HCT116 (cell line): ENCODE measurements around the gene KCNJ16. TPM values are rescaled to one million over a fixed set of nuclear protein-coding genes. Genes with fewer than 3 reads are reported as not detected.

Experiments
- ATAC-seq: fragments of 200-7000 bp; cut with Tn5 transposase; 2 replicates; pipeline ENCODE4 v1.9.1; 2020; ENCODE audit warnings: mild to moderate bottlenecking, moderate library complexity
- BruUV-seq: library from RNA; stranded (reverse); fragments of 400-500 nt; replicated peaks from 2 replicates; lab custom pipeline; 2021; lab: Mats Ljungman, UMichigan
- CTCF ChIA-PET: fragments of 300-600 bp; sonication (Branson Sonifier 250); formaldehyde crosslinking; loops from one replicate; lab custom pipeline; 2021; ENCODE audit warnings: antibody characterized with exemption; lab: Charles Lee
- POLR2A ChIA-PET: fragments of 300-600, 350-600 bp; sonication (Branson Sonifier 250); formaldehyde crosslinking; loops from one replicate; lab custom pipeline; 2021; ENCODE audit warnings: antibody characterized with exemption; lab: Charles Lee
- RAD21 ChIA-PET, 2 experiments: fragments of 300-600 bp; sonication (Branson Sonifier 250); formaldehyde crosslinking; loops; one replicate each; lab custom pipeline; 2023; ENCODE audit warnings: low total read pairs in 2 of 2; ENCODE audit not compliant: uncharacterized antibody in 2 of 2, unreplicated experiment in 2 of 2, low non-redundant PET in 1 of 2; lab: Charles Lee
- DNase-seq: peaks from one replicate; pipeline ENCODE4 v3.0.0-alpha.2; 2010; ENCODE audit warnings: low read depth, low spot score
- H2AFZ ChIP-seq: fragments of 200-600 bp; shearing (Covaris generic), sonication (generic); 2 replicates; pipeline ENCODE4 v1.6.1; 2017; ENCODE audit warnings: low read depth, mixed run types, mixed read lengths, antibody characterized with exemption, low read length; ENCODE audit not compliant: poor library complexity, severe bottlenecking
- H3K27ac ChIP-seq: 2 replicates; pipeline ENCODE4 v1.5.1; 2012; ENCODE audit warnings: low read depth, low read length
- H3K27me3 ChIP-seq: fragments of 200-600 bp; sonication (generic); 2 replicates; pipeline ENCODE4 v1.6.1; 2016; ENCODE audit warnings: mixed run types, low read length, mixed read lengths; ENCODE audit not compliant: insufficient read depth
- H3K36me3 ChIP-seq, 2 experiments: fragments of 200-500 bp in 1 of 2; fragments of 200-600 bp in 1 of 2; sonication (Bioruptor generic) in 1 of 2; sonication (generic) in 1 of 2; 2 replicates each; pipeline versions ENCODE4 v1.5.1 to v1.6.1; 2014 to 2016; ENCODE audit warnings: low read length in 2 of 2, inconsistent platforms in 1 of 2, mixed read lengths in 1 of 2, mixed run types in 1 of 2; ENCODE audit not compliant: insufficient read depth in 2 of 2, control insufficient read depth in 1 of 2
- H3K4me1 ChIP-seq, 2 experiments: fragments of 200-600 bp in 1 of 2; sonication (generic) in 1 of 2; 2 replicates each; pipeline versions ENCODE4 v1.5.1 to v1.6.1; 2012 to 2017; ENCODE audit warnings: low read length in 2 of 2, inconsistent platforms in 1 of 2, mild to moderate bottlenecking in 1 of 2, mixed read lengths in 1 of 2, mixed run types in 1 of 2, moderate library complexity in 1 of 2; ENCODE audit not compliant: insufficient read depth in 2 of 2, control insufficient read depth in 1 of 2
- H3K4me2 ChIP-seq: fragments of 200-600 bp; sonication (generic); 2 replicates; pipeline ENCODE4 v1.6.1; 2017; ENCODE audit warnings: mixed run types, low read length, mixed read lengths
- H3K4me3 ChIP-seq, 2 experiments: fragments of 200-600 bp in 1 of 2; sonication (generic) in 1 of 2; replicated peaks in 1 of 2; 2 replicates each; pipeline ENCODE4 v1.5.1; 2011 to 2016; ENCODE audit warnings: low read length in 2 of 2, control low read depth in 1 of 2, low read depth in 1 of 2, mild to moderate bottlenecking in 1 of 2, mixed read lengths in 1 of 2, mixed run types in 1 of 2
- H3K79me2 ChIP-seq: fragments of 200-600 bp; sonication (generic); 2 replicates; pipeline ENCODE4 v1.6.1; 2017; ENCODE audit warnings: mild to moderate bottlenecking, mixed run types, low read length, moderate library complexity, mixed read lengths; ENCODE audit not compliant: insufficient read depth
- H3K9ac ChIP-seq: fragments of 200-600 bp; sonication (generic); 2 replicates; pipeline ENCODE4 v1.6.1; 2016; ENCODE audit warnings: low read length, mixed read lengths
- H3K9me2 ChIP-seq: fragments of 200-600 bp; sonication (generic), shearing (Covaris generic); 2 replicates; pipeline ENCODE4 v1.6.1; 2017; ENCODE audit warnings: mixed run types, mild to moderate bottlenecking, moderate library complexity; ENCODE audit not compliant: insufficient read depth
- H3K9me3 ChIP-seq, 2 experiments: fragments of 200-500 bp in 1 of 2; fragments of 200-600 bp in 1 of 2; sonication (Bioruptor generic) in 1 of 2; sonication (generic) in 1 of 2; 2 replicates each; pipeline ENCODE4 v1.6.1; 2014 to 2017; ENCODE audit warnings: low read length in 2 of 2, mixed read lengths in 2 of 2, inconsistent platforms in 1 of 2, low read depth in 1 of 2, mild to moderate bottlenecking in 1 of 2, mixed run types in 1 of 2, moderate library complexity in 1 of 2; ENCODE audit not compliant: control insufficient read depth in 1 of 2, insufficient read depth in 1 of 2
- H4K20me1 ChIP-seq: fragments of 200-600 bp; sonication (generic), shearing (Covaris generic); 2 replicates; pipeline ENCODE4 v1.6.1; 2017; ENCODE audit warnings: mixed run types, mild to moderate bottlenecking, moderate library complexity; ENCODE audit not compliant: insufficient read depth
- FOSL1 ChIP-seq: IDR thresholded peaks from 2 replicates; pipeline ENCODE4 v1.6.1; 2012; ENCODE audit warnings: low read depth
- JUND ChIP-seq: IDR thresholded peaks from 2 replicates; pipeline ENCODE4 v1.6.1; 2012
- MAX ChIP-seq: IDR thresholded peaks from 2 replicates; pipeline ENCODE4 v1.6.1; 2012
- POLR2A ChIP-seq: IDR thresholded peaks from 2 replicates; pipeline ENCODE4 v1.7.0; 2011; ENCODE audit warnings: borderline replicate concordance; ENCODE audit not compliant: insufficient read depth, insufficient read length; ENCODE audit errors: extremely low read depth
- POLR2AphosphoS5 ChIP-seq: IDR thresholded peaks from 2 replicates; pipeline ENCODE4 v1.6.1; 2011; ENCODE audit warnings: mild to moderate bottlenecking, low read depth, low read length, moderate library complexity
- RAD21 ChIP-seq: IDR thresholded peaks from 2 replicates; pipeline ENCODE4 v1.6.1; 2012; ENCODE audit warnings: low read depth, mild to moderate bottlenecking
- REST ChIP-seq: IDR thresholded peaks from 2 replicates; pipeline ENCODE4 v1.6.1; 2012; ENCODE audit warnings: low read depth
- SIN3A ChIP-seq: IDR thresholded peaks from 2 replicates; pipeline ENCODE4 v1.6.1; 2012; ENCODE audit warnings: low read depth
- YY1 ChIP-seq: IDR thresholded peaks from 2 replicates; pipeline ENCODE4 v1.6.1; 2011; ENCODE audit warnings: low read length, low read depth, moderate library complexity, mild to moderate bottlenecking; ENCODE audit not compliant: insufficient replicate concordance; ENCODE audit errors: extremely low read depth
- ZBTB33 ChIP-seq: IDR thresholded peaks from 2 replicates; pipeline ENCODE4 v1.6.1; 2011; ENCODE audit warnings: mild to moderate bottlenecking, low read length, moderate library complexity; ENCODE audit not compliant: insufficient replicate concordance; ENCODE audit errors: extremely low read depth
- intact Hi-C: fragments of 100-400 bp; cut with micrococcal nuclease; formaldehyde crosslinking; loops from 2 replicates; pipeline ENCODE4 v1.10.0; 2022
- total RNA-seq: library from RNA; stranded (reverse); gene quantifications from one replicate; pipeline ENCODE4 v1.2.1, GENCODE V29; 2021; ENCODE audit not compliant: unreplicated experiment

KCNJ16 gene
- total RNA-seq, 1 experiment from 2014 or later = not detected

GRCh38 chr17:70132505-70132904 lies 57.5 kb downstream of the KCNJ16 start:
- Histone ChIP-seq H3K4me3 (no peak overlapping the region), H3K36me3 (no peaks in the 10 kb centered on the region), H4K20me1 (no peaks in the 10 kb centered on the region), H3K79me2 (no peaks in the 10 kb centered on the region), H3K27ac (no peak overlapping the region), H3K4me1 (no peaks in the 10 kb centered on the region), H3K9me2 (no peaks in the 10 kb centered on the region), H3K4me2 (no peak overlapping the region), H2AFZ (no peak overlapping the region), H3K9ac (no peak overlapping the region), H3K27me3 (no peaks in the 10 kb centered on the region), H3K9me3 (peaks cover 16 to 25% of the 10 kb centered on the region in 2 experiments; a peak in 2 of 4 replicates)
- ChIA-PET POLR2A (no interaction called here), CTCF (interaction anchor here (1.0 kb wide), 1 partner anchor 11 kb away, joined by 3 read pairs; no protein-coding TSS in a partner anchor), RAD21 (no interaction called here)
- TF ChIP-seq ZBTB33 (no peak), JUND (no peak), MAX (no peak), POLR2A (no peak), YY1 (no peak), FOSL1 (no peak), POLR2AphosphoS5 (no peak), SIN3A (no peak), REST (no peak), RAD21 (no peak)
- DNase-seq (no peak), ATAC-seq (no peak)
- intact Hi-C loops = no loop called here
- BruUV-seq = no TSS peak
